Thyroid gland (tissue), 4 donors: ENCODE results near the gene ATRAID. TPM values are rescaled to one million over a fixed set of nuclear protein-coding genes. Genes with fewer than 3 reads are reported as not detected.

Experiments
- DNase-seq, 2 donors: peaks; one replicate each; pipeline ENCODE4 v3.0.0-alpha.2; 2019
- H3K27ac ChIP-seq, 3 donors: fragments of 200-600 bp; sonication (generic); 1 replicate in 2 of 3; 2 replicates in 1 of 3; pipeline ENCODE4 v1.5.1; 2016 to 2019; ENCODE audit warnings: mild to moderate bottlenecking in 1 of 3, moderate library complexity in 1 of 3
- H3K27me3 ChIP-seq: fragments of 200-600 bp; sonication (generic); one replicate; pipeline ENCODE4 v1.5.1; 2019
- H3K36me3 ChIP-seq, 2 donors: fragments of 200-600 bp; sonication (generic); one replicate each; pipeline ENCODE4 v1.5.1; 2016 to 2019
- H3K4me1 ChIP-seq, 2 donors: fragments of 200-600 bp; sonication (generic); one replicate each; pipeline ENCODE4 v1.5.1; 2017 to 2019
- H3K4me3 ChIP-seq, 3 donors: fragments of 200-600 bp; sonication (generic); replicated peaks in 1 of 3; 1 replicate in 2 of 3; 2 replicates in 1 of 3; pipeline ENCODE4 v1.5.1; 2016; ENCODE audit warnings: mild to moderate bottlenecking in 1 of 3
- H3K9me3 ChIP-seq: fragments of 200-600 bp; sonication (generic); one replicate; pipeline ENCODE4 v1.5.1; 2017
- POLR2A ChIP-seq, 2 donors: fragments of 450-650 bp; IDR thresholded peaks; one replicate each; pipeline ENCODE4 v1.6.1; 2017; ENCODE audit warnings: antibody characterized with exemption in 2 of 2, mild to moderate bottlenecking in 2 of 2, moderate library complexity in 1 of 2
- WGBS, 2 donors: methylation state at CpG; one replicate each; pipeline ENCODE4 v1.1.5; 2017; 5-methylcytosine and 5-hydroxymethylcytosine counted together
- intact Hi-C: fragments of 100-400 bp; cut with DNase I; formaldehyde crosslinking; loops from one replicate; pipeline ENCODE4 v1.15.1; 2023
- total RNA-seq, 4 donors: library from RNA; depleted of rRNA; stranded (reverse); fragments of >200 nt; gene quantifications; one replicate each; pipeline ENCODE4 v1.2.3, GENCODE V29; 2016
- TF ChIP-seq, protein P1 (sequence below), 6 experiments: fragments of 200-600 bp in 3 of 6; fragments of 450-650 bp in 3 of 6; sonication (generic) in 3 of 6; IDR thresholded peaks; one replicate each; pipeline ENCODE4 v1.5.1; 2016 to 2019; ENCODE audit warnings: antibody characterized with exemption in 6 of 6, mild to moderate bottlenecking in 2 of 6, inconsistent platforms in 1 of 6, moderate library complexity in 1 of 6

Gene ATRAID
- total RNA-seq, 4 donors from 2014 or later, result 149 to 345 (median 254) TPM

DNA sequence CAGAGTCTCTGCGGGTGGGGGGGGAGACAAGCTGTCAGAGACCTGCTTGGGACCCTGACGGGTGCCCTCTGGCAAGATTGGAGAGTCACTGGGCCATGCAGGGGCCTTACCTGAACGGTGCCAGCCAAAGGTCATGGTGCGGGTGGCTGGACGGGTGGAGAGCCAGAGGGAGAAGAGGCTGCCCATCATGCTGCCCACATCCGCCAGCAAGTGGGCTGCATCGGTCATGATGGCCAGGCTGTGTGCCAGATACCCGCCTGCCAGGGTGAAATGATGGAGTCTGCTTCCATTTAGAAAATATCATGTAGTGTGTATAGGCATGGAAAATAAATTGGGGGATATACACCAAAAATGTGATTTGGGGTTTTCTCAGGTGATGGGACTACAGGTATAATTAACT, 46.2 kb downstream of the ATRAID start:
- Histone ChIP-seq H3K4me1 (peaks cover 8 to 14% of the 10 kb centered on the region in 2 donors), H3K27me3 (peaks cover 22% of the 10 kb centered on the region), H3K27ac (no peak overlapping the region), H3K36me3 (no peaks in the 10 kb centered on the region), H3K9me3 (no peaks in the 10 kb centered on the region), H3K4me3 (no peak overlapping the region)
- intact Hi-C loops, result loop anchor here (5.0 kb wide), 1 partner anchor 39 kb away; no protein-coding TSS in a partner anchor
- DNase-seq, result no peak
- TF ChIP-seq, protein P1, sequence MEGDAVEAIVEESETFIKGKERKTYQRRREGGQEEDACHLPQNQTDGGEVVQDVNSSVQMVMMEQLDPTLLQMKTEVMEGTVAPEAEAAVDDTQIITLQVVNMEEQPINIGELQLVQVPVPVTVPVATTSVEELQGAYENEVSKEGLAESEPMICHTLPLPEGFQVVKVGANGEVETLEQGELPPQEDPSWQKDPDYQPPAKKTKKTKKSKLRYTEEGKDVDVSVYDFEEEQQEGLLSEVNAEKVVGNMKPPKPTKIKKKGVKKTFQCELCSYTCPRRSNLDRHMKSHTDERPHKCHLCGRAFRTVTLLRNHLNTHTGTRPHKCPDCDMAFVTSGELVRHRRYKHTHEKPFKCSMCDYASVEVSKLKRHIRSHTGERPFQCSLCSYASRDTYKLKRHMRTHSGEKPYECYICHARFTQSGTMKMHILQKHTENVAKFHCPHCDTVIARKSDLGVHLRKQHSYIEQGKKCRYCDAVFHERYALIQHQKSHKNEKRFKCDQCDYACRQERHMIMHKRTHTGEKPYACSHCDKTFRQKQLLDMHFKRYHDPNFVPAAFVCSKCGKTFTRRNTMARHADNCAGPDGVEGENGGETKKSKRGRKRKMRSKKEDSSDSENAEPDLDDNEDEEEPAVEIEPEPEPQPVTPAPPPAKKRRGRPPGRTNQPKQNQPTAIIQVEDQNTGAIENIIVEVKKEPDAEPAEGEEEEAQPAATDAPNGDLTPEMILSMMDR (IDR thresholded peaks at IDR 0.05), result no peak
- no peak for TF ChIP-seq POLR2A (IDR thresholded peaks at IDR 0.05)
- 81 to 83% methylated on average over 6 to 7 of the region's 8 CpGs for WGBS, 2 donors

DNA sequence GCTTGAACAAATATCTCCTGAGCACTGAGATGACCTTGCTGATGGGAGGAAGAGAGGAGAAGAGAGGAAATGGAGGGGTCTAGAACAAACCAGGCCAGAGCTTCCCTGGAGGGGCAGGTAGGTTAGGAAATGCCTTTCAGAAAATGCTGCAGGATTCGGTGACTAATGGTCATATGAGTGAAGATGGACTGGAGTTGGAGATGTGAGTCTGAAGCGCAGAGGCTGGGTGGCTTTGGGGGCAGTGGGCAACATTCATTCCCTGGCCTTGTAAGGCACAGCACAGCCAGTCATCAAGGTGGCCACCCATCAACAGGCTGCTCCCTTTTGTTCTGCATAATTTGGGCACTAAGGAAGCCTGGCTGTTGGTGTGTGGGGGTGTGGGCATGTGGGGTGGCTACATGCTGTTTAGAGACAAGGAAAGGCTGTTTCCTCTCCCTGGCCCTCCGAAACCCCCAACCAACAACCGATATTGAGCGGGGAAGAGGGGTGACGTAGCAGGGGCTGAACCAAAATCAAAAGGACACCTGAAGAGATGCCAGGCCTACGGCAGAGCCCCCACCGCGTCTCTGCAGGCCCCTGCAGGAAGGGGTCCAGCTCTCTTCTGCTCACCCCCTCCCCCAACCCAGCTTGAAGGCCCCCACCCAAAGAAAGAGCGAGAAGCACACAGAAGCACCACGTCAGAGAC, 49.5 kb downstream of the ATRAID start:
- DNase-seq, result no peak
- H3K4me3 ChIP-seq, result no peak overlapping the region
- no peaks in the 10 kb centered on the region for H3K36me3 ChIP-seq
- 44 to 55% methylated on average over 11 of the region's 11 CpGs for WGBS, 2 donors
- peaks cover 30 to 38% of the 10 kb centered on the region in 2 donors for H3K4me1 ChIP-seq
- peaks cover 29% of the 10 kb centered on the region for H3K27me3 ChIP-seq
- no peaks in the 10 kb centered on the region for H3K9me3 ChIP-seq
- intact Hi-C loops, result no loop called here
- no peak for TF ChIP-seq POLR2A (IDR thresholded peaks at IDR 0.05)
- TF ChIP-seq, protein P1 (IDR thresholded peaks at IDR 0.05), result no peak
- no peak overlapping the region for H3K27ac ChIP-seq

DNA sequence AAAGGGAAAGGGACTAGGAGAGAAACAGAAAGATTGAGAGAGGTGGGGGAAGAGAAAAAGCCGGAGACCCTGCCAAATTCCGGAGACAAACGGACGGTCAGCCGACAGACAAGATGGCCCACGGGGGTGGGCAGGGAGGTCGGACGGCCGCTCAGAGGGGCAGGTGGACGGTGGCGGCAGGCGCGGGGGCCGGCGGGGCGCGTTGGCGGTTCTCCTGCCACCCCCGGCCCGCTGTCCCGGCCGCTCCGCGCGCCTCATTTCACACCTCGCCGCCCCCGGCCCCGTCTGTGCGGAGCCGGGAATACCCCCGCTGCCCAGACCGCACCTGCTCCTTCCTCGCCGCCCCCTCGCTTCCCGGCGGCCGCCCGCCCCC, 50.1 kb downstream of the ATRAID start:
- 3 to 5% methylated on average over 19 to 23 of the region's 40 CpGs for WGBS, 2 donors
- no peak for DNase-seq
- H3K9me3 ChIP-seq, result no peaks in the 10 kb centered on the region
- H3K27me3 ChIP-seq, result peaks cover 29% of the 10 kb centered on the region
- TF ChIP-seq POLR2A (IDR thresholded peaks at IDR 0.05), result no peak
- TF ChIP-seq, protein P1 (IDR thresholded peaks at IDR 0.05), result no peak
- H3K4me3 ChIP-seq, result peak overlapping the region in 1 of 3 donors; percentile 47
- no peaks in the 10 kb centered on the region for H3K36me3 ChIP-seq
- intact Hi-C loops, result no loop called here
- no peak overlapping the region for H3K27ac ChIP-seq
- H3K4me1 ChIP-seq, result peaks cover 30 to 38% of the 10 kb centered on the region in 2 donors

DNA sequence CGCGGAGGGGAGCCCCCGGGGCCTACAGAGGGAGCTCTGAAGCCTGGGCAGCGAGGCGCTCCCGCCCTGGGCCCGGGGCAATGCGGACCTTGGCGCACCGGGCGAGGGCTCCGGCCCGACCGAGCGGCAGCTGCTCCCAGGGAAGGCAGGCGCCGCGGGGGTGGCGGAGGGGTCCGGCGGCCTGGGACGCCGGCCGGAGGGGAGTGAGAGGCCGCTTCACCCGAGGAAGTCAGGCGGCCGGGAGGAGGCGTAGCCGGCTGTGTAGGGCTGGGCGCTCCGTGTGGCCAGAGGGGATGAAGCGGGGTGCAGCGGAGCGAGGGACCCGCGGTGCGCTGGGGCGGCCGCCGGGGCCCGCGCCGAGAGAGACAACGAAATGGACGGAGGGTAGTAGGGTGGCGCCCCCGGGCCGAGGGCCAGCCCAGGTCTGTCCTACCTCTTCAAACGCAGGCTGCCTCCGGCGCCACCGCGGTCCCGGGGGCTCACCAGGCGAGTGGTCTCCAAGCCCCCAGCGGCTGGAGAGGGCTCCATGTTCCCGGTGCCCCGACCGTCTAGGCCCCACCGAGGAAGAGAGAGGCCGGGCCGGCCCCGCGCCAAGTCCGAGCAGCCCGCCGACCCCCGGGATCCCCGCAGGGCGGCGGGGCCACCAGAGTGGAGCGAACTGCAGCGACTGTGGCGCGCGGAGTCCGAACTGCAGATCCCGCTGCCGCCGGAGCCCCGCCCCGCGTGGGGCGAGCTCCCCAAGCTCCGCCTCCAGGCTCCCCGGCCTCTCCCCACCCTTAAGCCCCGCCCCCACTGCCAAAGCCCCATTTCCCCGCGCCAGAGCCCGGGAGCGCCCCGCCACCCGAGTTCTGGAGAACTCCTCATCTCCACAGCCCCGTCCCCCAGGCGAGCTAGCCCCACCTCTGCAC, 50.8 kb downstream of the ATRAID start, which contains the start of gene SLC30A3:
SLC30A3 (minus strand) TSS at position 669 of the 908 bp plus-strand sequence; CDS start at position 528, 141 bp downstream.
- H3K4me1 ChIP-seq, result peaks cover 30 to 38% of the 10 kb centered on the region in 2 donors
- H3K4me3 ChIP-seq, result peak within 1 kb of the TSS in 2 of 3 donors; percentile 12 to 47
- peak; percentile 51 to 65 for DNase-seq
- no peaks in the 10 kb centered on the region for H3K36me3 ChIP-seq
- H3K9me3 ChIP-seq, result no peaks in the 10 kb centered on the region
- 0% methylated on average over 5 to 7 of the region's 96 CpGs for WGBS, 2 donors
- TF ChIP-seq, protein P1 (IDR thresholded peaks at IDR 0.05), result no peak
- no peak for TF ChIP-seq POLR2A (IDR thresholded peaks at IDR 0.05)
- no peak within 1 kb of the TSS for H3K27ac ChIP-seq
- peaks cover 29% of the 10 kb centered on the region for H3K27me3 ChIP-seq
- intact Hi-C loops, result no loop called here
